GM21390 (cell line): Measurements from ENCODE around the gene CCR5AS.

Experiments used
- ATAC-seq: cut with Tn5 transposase; IDR thresholded peaks from one replicate; pipeline ENCODE4 v1.9.1; 2021; ENCODE audit not compliant: unreplicated experiment

The CCR5AS gene

DNA sequence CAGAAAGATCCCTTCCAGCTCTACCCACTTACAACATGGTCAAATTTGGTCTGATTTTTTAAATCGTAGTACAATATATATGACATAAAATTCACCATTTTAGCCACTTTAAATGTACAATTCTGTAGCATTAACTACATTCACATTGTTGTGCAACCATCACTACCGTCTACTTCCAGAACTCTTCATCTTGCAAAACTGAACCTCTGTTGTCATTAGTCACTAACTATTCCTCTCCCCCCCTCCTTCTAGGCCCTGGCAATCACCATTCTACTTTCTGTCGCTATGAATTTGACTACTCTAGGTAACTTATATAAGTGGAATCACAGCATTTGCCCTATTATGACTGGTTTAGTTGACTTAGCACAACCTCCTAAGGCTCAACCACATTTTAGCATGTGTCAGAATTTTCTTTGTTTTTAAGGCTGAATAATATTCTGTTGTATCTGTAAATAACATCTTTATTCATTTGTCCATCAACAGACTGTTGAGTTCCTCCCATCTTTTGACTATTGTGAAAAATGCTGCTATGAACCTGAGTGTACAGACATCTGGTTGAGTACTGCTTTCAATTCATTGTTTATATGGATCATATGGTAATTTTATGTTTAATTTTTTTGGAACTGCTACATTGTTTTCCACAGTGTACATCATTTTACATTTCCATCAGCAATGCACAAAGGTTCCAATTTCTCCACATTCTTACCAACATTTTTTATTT lies 88.5 kb downstream of the CCR5AS start:
- ATAC-seq, result no peak

DNA sequence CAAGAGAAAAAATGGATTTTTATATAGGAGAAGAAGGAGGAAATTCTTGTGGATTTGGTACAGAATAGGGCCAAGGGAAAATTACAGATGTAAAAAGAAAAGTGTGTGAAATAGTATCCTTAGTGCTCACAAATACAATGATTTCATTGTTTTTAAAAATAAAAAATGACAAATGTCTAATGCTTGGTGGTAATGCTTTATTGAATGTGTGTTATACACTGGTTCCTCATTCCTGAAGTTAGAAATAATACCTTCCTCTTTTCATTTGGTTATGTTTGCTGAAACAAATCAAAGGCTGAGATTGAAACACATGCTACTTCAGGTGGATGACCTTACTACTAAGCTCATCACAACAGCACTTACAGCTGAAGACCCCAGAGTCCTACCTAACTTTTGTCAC lies 90.7 kb downstream of the CCR5AS start:
- ATAC-seq, result no peak

DNA sequence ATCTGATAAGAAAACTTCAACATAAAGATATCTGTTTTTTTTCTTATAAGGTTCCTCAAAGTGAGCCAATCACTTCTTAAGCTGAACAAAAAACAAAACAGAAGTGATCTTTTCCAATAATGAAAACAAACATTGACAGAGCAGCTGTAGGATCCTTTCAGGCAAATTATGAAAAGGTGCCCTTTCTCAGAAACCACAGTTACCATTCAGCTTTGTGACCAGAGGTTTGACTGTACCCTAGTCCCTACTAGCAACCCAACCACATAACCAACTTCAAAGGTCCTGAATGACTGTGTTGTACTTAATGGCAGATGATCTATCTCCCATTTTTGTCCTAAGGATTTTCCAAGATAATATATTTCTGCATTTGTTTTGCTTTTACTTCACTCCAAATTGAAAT lies 92.3 kb downstream of the CCR5AS start:
- ATAC-seq, result no peak
